MV-4-11 (cell line): ENCODE measurements around the gene LAMB3.

Experiments used
- DNase-seq: peaks from one replicate; lab custom pipeline; 2025; lab: John Stamatoyannopoulos, UW

LAMB3 gene

DNA sequence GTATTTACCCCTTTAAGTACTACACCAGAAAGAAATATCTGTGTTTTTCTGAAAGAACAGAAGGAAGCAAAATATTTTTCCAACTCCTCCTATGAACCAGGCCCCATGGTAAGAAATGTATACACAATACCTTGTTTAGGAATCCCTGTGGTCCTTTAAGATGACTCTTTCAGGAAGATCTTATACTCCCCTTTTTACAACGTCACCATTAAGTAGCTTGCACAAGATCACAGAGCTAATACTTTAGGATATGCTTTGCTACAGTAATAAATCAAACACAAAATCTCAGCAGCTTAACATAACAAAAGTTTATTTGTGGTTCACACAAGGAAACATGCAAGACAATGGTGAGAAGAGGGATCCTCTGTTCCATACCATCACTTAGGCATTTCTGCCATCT is 8.8 kb upstream of the LAMB3 start:
- no peak for DNase-seq

DNA sequence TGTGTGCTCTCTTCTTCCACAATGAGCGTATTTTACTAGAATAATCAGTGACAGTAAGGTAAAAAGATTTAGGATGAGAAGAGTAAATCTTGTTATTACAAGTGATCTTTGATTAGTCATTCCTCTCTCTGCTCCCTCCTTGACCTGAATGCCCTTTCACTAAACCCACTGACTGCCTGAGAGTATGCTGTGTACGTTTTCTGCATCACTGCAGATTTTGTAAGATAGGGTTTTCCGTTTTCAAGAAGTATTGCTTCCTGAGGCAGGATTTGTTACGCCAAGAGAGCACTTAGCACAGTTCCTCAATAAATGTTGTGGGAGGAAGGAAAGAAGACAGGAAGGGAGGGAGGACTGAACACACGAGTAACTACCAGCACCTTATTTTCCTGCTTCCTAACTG is 7.7 kb upstream of the LAMB3 start:
- DNase-seq = peak; percentile 85

DNA sequence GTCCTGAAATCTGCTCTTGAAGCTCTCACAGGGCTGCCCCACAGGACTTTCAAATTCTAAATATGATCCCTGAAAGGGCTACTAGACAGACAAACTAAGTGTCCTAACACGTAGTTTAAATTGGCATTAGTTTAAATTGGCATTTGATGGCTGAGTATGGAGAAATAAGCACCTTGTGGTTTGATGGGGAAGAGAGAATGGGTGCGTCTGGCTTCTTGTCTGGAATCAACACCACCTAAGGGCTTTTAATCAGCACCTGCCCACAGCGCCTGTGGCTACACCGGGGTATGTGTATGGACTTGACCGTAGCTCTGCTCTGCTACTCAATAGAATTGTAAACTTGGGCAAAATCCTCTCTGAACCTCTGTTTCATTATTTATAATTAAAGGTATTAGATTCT is 5.7 kb upstream of the LAMB3 start:
- DNase-seq = no peak

DNA sequence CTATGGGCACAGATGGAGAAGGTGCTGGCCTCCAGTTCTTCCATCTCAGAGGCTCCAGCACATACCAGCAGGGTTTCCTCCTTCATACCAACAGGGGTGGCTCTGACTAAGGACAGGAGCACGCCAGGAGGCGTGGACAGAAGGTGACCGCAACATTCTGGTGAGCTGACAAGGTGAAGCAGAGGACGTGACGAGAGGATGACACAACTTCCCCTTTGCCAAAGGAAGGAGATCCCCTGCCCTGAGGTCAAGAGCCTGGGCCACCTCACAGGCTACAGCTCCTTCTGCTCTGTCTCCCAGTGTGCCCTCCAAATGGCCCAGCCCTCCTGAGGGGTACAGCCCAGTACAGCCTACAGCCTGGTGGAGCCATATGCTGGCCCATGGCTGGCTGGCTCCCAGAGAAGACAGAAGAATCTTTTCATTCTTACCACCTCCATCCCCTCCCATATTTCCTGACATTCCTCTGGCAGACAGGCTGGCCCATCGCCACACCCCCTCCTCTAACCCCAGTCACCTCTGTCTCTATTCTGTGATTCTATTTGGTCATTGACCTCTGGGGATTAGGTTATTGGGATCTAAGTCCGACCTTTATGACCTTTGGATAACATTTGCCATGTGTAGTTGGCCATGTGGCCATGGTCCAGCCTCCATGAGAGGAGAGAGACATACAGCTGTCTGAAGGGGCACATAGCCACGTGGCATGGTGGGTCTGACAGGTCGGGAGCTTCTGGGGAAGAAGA is 5.1 kb upstream of the LAMB3 start:
- DNase-seq = peak; percentile 9

DNA sequence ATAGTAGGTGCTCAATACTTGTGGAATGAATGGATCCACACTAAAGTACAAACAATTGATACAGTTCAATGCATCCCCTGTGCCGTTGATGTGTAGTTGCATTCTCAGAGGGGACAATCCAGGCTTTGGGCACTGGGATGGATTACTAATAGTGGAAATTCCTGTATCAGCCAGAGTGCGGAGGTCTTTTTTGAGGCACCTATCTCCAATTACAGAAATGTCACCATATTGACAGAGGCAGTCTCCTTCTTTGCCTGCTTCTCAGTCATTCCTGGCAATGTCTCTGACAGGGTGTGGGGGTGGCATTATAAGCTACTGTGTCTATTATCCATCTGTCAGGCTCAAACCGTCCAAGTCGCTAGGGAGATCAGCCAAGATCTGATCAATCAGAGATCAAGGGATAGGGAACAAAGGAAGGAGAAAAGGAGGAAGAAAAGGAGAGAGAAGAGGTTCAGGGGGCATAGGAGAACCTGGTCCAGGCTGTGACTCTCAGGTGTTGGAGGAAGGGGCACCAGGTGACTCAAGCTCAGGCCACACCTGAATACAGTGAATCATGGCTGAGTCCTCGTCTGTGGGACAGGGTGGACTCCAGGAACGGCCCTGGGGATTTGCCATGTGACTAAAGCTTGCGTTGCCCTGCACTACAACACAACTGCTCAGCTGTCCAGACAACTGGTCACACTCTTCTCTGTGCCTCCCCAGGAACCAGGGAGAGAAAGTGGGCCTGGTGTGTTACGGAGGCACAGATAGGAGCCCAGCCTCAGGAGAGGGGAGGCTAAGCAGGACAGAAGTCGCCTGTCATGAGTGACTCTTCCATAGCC is 3.4 kb upstream of the LAMB3 start:
- DNase-seq = no peak

DNA sequence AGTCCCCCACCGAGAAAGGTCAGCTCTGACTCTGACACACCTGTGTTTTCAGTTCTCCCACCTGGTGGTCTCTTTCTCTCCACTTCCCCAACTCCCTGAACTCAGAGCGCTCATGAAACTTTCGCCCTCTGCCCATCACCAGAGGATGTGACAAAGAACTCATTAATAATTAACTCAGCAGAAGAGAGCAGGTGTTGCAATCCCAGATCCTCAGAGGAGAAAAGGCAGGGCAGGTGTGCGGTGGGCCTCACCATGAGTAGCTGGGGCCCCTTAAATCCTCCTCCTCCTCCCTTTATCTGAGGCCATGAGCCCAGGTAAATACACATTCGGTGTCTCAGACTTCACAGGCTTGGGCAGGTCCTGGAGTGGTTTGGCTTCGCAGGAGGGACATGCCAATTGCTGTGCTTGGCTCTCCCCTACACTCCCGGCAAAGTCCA is 1.7 kb upstream of the LAMB3 start:
- no peak for DNase-seq

DNA sequence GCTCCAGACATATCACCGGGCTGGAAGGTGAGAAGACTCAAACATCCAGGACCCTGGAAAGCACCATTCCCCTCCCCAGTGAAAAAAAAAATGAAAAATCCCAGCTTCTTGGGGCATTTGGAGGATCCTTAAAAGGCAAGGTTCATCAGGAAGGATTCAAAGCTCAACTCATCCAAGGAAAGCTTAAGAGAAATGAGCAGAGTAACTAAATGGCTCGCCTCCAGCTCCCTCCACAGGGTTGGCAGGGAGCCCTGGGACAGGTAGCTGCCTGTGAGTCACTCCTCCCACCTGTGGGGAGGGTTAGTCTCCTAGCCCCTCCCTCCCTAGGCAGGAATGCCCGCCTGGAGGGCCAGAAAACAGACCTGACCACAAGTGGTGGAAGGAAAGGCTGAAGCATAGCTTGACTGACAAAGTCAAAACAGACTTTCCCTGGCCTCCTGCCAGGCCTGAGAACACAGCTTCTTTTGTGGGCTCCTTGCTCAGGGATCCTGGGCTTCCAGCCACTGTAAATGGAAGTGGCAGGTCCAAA is 712 bp upstream of the LAMB3 start:
- peak; percentile 28 for DNase-seq

DNA sequence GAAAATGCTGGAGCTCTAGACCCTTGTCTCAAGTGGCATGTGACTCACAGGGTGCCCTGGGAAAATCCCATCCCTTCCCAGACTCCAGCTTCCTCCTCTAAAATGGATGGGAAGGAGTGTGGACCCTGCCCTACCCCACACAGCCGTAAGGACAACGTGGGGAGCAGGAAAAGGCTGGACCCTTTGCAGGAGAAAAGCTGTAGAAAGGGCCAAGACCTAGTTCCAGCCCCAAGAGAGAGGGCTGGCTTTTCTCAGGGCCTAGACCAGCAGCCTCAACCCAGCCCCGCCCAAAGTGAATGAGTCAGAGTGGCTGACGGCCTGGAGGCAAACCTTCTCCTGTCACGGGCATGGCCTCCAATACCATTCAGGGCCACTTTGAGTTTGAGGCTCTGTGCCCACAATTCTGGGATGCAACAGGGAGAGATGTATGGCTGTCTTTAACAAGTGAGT is 1.1 kb downstream of the LAMB3 start:
- DNase-seq = peak; percentile 83

DNA sequence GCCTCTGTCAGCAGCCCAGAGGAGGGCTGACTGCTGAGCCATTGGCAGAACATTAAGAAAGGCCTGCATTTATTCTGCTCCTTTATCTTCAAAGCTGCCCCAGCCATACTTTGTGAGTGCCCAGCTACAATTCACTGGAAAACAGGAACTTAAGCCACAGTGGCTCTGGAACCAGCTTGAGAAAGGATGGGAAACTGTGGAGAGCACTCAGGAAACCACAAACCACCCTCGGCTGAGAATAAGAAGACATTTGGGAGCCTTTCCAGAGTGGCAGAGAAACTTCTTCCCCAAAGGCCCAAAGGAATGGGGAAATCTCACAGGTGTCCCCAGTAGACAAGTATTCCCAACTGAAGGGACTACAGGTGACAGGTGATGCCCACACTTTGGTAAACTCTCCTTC is 1.8 kb downstream of the LAMB3 start:
- DNase-seq = peak; percentile 87

DNA sequence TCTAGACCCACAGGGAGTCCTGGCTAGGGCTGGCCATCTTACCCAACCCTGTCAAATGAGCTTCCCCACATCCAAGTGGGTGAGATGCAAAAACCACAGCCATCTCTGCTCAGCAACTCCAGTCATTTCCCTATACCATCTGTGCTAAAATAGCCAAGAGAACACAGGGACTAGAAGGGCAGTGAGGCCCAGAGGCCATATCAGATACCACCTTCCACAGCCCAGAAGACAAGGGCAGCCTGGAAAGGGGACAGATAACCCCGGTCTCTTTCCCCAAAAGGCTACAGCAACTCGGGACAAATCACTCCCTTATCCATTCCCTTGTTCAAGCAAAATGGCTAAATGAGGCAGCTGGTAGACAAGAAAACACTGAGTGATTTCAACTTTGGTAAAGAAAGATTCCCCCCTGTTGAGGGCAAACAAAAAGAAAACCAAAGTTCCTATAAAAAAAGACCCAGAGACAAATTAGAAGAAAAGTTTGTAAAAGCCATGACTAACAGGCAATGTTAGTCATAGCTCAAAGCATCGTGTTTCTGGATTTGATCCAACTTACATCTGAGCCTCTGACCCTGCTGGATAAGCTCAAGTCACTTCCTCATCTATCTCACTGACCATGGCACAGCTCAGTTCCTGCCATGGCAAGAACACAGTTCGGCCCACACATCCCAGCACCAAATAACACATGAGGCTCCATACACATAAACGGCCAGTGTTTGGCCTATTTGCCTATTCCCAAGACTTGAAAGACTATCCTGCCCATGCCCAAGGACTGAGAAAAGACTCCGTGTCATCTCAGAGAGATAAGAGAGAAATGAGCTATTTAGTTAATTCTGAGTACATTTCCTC is 3.1 kb downstream of the LAMB3 start:
- peak; percentile 95 for DNase-seq

DNA sequence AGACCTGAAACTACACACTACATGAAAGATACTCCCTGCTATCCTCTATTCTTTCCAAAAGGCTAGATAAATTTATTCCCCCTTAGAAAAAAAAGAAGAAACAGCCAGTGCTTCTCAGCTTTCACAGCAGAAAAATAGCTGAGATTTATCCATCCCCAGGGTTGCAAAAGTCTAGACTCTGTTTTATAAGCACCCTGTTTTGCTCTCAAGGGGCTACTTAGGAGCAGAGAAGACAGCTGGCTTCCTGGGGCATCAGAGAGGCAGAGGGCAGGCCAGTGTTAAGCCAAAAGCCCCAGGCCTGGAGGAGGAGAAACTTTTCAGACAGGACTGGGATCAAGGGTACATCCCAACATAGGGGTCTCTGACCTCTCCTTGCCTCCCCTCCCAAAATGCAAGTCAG is 3.9 kb downstream of the LAMB3 start:
- no peak for DNase-seq

DNA sequence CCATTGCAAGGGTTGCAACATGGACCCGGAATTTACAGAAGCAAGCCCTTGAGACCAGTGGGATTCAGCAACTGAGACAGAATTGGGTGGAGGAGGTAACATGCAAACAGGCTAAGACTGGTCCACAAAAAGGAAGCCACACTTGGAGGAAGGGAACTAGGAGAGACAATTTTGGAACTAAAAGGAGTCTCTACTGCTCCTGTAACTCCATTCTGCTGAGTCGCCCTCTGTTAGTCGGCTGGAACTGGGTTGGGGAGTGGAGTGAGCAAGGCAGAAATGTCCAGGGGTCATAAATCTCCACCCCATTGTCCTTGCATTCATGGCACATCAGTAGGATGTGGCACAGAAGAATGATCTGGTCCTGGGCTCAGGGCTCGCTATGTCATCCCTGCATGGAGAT is 5.1 kb downstream of the LAMB3 start:
- DNase-seq = peak; percentile 20

DNA sequence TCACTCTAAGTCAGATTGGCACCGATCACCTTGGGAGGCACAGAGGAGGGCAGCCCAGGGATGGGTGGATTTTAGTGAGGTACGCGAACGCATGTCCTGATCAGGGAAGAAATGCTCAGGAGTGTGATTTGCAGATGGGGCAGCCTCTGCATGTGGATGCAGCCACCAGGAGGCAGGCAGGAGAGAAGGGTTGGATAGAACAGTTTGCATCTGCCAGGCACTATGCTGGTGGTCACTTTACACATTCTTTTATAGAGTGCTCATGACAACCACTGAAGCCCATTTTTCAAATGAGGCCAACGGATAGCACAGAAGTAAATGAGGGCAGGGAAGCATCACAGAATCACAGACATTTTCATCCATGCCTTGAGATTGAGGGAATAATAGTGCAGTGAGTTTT is 5.7 kb downstream of the LAMB3 start:
- DNase-seq = no peak

DNA sequence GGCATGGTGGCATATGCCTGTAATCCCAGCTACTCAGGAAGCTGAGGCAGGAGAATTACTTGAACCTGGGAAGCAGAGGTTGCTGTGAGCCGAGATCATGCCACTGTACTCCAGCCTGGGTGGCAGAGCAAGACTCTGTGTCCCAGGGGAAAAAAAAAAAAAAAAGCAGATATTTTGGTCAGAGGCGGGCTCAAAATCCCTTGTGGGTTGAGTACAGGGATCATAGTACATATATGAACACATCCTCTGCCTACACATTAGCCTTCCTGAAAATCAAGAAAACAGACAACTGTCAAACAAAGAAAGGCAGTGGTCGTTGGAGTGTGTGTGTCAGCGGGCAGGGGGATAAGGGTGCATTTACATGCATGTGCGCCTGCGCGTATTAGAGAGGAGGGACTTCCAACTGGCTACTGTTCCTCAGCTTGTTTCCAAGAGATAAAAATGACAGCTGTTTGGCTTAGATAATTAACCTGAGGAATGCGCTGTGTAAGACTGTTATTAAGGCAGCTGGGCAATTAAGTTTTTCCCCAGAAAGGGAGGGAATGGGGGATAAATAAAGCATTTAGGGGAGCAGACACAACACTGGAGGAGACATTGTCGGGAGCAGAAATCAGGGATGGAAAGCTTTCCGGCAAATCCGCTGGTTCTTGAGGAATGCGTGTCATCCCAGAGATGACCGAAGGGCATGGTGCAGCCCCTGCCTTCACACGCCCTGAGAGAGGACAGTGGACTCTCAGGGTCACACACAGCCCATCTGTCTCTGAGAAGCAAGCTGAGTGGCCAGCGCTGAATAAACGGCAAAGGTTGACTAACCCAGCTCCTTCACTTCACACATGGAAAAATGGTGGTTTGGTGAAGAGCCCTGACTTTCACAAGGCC is 6.4 kb downstream of the LAMB3 start:
- DNase-seq = no peak

DNA sequence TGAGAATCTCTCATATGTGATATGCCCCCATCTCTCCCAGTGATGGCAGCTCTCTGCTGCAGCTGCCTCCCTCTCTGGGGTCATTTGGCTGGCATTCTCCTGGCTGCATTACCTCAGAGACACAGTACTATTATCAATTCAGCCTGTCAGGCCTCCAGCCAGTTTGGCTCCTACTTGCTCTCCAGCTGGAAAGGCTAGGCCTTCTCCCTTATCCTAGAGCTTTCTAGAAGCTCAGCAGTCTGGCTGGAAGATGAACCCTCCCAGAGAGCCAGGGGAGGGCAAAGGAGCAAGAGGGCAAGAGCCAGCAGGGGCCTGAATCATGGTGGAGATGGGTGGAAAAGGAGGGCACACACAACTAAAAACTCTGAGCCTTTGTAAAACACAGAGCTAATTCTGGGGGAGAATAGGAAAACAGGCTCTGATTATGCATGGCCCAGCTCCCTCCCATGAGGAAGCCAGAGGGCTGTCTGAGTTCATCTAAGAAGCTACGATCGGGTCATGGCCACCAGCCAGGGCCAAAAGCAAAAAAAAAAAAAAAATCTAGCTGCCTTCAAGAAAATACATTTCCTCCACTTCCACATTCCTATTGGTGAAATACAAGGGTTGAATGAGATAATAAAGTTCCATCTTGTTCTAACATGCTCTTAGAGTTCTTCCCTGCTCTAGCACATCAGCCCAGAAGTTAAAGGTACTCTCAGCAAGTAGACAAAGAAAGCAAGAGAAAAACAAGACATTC is 8.8 kb downstream of the LAMB3 start:
- no peak for DNase-seq

DNA sequence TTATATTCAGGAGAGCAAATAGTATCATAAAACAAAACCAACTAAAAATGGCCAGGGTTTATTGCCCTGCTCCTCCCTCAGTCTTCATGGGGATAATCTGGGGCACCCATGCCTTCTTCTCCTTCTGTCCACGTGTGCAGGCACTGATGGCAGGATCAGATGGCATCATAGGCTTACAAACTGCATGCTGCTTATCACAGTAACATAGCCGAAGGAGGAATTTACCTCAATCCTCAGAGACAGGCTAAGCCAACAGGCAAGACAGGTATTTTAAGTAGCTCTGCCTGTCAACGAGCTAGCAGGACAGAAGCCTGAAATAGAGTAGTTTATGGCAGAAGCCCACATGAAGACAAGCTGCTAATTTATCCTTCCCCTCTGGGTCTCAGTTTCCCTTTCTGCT is 9.4 kb downstream of the LAMB3 start:
- no peak for DNase-seq

DNA sequence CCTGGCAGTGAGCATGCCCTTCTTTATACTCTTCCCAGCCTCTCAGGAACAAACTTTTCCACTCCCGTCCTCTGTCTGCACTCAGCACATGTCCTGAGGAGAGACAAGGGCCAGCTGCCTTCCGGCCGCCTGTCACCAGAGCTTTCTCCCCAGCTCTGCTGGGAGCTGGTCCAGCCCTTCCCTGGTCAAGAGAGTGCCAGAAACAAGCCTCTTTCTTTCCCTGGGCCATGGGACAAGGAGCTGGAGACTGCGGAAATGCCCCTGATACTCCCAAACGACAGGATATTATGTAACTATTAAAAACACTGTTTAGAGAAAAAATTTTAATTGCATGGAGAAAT is 10.4 kb downstream of the LAMB3 start:
- no peak for DNase-seq

DNA sequence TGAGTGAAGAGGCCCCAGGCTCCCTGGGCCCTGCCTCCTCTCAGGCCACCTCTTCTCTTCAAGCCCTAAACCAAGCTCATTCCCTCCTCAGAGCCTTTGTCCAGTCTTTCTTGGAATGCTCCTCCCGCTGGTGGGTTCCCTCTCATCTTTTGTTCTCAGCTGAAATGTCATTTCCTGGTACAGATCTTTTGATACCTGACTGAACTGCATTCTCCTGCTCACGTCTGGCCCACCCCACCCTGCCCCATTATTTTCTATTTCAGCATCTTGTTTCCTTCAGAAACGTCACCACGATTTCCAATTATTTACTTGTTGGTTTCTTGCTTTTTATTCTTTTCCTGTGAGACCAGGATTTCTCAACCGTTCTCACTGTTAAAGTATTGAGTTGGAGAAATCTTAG is 16.4 kb downstream of the LAMB3 start:
- no peak for DNase-seq

DNA sequence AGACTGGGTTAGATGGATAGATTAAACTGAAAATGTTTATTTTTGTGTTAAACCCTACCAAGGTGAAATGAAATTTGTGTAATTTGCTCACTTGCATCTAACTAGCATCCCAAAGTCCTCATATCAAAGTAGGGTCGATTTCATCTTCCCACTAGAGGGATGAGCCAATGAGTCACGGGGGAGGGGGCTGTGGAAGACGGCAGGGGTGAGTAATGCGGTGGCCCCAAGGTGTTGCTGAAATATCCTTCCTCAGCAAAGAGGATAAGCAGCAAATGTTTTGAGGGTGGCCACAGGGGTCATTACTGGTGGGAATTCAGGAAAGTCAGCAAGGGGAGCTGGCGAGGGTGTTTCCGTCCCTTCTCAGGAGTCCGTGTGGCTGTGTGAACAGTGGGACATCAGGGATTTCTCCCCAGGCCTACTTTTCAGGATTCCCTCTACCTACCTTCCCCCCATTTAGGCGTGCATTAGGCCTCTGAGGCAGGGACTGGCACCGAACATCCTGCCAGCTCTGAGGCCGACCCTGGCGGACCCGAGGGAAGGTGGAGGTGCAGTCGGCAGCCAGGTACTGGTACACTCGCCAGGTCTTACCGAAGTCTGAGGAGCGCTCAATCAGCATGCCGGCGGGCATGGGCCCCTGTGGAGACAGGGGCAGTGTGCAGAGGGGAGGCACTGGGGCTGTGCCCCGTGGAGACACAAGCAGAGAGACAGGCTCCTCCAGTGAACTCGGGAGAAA is 18.1 kb downstream of the LAMB3 start:
- DNase-seq = no peak
